Eye (tissue), 1 donor: ENCODE measurements around the gene MEG3.

Experiments used
- DNase-seq: peaks from one replicate; pipeline ENCODE4 v3.0.0-alpha.2; 2015

The MEG3 gene

DNA sequence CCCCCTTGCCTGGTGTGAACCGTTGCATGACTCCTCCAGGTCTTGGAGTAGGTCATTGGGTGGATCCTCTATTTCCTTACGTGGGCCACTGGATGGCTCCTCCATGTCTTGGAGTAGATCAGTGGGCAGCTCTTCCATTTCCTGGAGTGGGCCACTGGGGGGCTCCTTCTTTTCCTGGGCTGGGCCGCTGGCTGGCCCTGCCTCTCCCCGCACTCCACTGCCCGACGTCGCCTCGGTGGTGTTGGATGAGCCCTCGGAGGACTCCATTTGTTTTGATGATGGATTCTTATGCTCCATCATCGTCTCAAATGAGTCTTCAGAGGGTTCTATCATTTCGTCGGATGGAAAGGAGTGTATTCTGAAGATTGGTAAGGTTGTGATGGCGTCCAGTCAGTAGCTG lies 58.5 kb downstream of the MEG3 start:
- no peak for DNase-seq

DNA sequence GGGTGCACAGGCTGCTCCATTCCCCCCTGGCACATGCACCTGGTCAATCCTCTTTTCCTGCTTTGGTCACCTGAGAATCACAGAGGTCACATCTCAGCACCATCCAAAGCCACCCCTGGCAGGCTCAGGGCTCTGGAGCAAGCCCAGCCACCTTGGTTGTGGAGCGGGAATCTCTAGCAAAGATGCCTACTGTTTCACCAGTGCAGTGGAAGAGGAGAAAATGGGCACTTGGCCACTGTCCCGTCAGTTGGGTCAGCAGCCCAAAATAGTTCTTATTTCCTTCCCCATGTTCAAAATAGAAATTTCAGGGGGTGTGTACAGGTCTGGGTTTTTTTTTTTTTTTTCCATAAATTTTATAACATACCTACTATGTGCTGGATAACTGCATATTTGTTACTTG lies 59.3 kb downstream of the MEG3 start:
- no peak for DNase-seq

DNA sequence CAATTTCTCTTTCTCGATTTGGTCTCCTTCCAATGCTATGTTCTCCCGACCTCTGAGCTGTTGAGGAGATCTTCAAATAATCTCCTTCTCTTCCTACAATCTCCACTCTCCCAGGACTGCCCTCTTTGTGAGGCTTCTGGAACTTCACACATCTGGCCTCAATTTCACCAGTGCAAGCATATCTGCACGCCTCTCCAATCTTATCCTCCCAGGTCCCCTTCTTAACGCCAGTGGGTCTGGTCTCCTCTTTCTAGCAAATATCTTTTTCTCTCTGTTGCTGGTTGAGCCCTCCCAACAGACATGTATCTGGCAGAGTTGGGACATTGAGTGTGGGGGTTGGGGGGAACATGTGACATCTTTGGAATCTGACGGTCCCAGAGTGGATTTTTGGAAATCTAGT lies 59.7 kb downstream of the MEG3 start:
- DNase-seq: peak; percentile 45

GRCh38 chr14:100887728-100888335 lies 61.9 kb downstream of the MEG3 start:
- DNase-seq: no peak

GRCh38 chr14:100888789-100889315 lies 62.9 kb downstream of the MEG3 start:
- DNase-seq: no peak

DNA sequence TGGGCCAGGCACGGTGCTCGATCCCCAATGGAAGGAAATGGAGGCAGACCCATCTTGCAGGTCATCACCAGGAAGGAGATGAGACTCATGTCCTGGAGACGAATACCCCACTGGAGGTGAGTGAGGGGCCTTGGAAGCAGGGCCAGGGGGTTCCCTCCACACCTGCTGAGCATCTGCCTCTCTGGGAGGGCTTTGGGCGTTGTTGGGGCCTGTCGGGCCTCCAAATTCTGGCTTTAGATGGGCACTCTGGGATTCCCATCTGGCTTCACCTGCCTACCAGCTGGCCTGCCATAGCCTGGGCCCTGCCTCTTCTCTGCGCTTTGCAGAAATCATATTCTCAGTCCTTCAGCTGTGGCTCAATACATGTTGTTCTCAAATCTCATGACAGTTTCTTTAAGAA lies 63.7 kb downstream of the MEG3 start:
- DNase-seq: no peak

DNA sequence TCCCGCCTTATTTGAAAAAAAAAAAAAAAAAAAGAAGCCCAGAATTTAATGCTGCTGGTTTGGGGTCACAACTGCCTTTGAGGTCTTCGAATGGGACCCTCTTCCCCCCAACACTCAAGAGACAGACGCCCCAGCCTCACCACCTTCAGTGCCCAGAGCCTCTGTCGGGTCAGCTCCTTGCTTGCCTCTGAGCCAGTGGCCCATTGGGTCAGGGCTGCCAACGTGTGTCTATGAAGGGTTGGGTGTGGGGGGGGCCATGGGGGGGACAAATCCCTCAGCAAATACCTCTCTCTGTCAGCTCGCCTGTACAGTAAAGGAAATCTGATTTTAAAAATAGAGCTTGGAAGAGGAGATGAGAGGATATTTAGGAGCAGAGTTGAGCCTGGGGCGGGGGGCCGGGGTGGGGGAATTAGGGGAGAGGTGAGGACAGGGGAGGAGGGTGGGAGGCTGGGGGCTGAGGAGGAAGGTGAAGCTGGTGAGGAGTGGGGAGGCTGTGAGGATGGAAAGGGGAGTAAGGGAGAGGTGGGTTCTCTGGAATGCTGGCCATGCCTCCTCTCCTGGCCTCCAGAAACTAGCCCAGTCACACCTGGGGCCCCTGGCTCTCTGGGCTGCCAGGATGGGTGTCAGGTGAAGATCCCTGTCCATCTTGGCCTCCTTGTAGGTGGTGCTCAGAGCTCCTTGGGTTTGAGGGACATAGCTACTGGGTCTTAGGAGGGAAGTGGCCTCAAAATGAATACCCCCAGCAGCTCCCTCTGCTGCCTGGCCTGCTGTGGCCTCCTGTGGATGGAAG lies 64.3 kb downstream of the MEG3 start:
- DNase-seq: no peak

- DNase-seq: no peak
Measured at GRCh38 chr14:100891051-100891450, 65.1 kb downstream of the MEG3 start.

GRCh38 chr14:100891501-100892445 lies 65.9 kb downstream of the MEG3 start:
- DNase-seq: no peak

DNA sequence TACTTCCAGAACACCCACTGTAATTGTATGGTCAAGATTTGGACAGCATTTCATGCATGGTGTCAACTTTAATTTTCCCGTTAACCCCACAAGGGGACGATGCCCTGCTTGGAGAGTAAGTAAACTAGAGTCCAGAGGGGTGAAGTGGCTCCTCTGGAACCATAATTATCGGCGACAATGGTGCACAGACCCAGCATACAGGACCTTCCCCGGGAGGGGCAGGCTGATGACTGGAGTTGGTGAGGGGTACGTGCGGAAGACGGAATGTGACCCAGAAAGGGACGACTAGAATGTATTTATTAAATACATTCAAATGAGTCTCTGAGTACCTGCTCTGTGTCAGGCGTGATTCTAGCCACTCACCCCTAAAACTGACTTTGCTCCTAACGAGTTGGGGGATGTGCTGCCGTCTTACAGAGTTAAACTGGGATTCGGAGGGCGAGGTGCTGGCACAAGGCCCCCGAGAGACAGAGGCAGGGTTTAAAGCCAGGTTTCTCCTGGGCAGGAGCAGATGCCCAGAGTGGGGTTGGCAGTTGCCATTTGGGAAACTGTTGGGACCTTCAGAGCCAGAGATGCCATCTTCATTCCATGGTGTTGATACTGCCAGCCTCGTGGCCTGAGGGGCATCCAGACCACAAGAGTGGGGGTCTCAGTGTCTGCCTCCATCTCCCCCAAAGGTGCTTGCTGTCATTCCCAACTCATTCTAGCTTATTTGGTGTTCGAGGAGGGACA lies 66.7 kb downstream of the MEG3 start:
- no peak for DNase-seq

- no peak for DNase-seq
Measured at GRCh38 chr14:100893228-100893601, 67.3 kb downstream of the MEG3 start.

DNA sequence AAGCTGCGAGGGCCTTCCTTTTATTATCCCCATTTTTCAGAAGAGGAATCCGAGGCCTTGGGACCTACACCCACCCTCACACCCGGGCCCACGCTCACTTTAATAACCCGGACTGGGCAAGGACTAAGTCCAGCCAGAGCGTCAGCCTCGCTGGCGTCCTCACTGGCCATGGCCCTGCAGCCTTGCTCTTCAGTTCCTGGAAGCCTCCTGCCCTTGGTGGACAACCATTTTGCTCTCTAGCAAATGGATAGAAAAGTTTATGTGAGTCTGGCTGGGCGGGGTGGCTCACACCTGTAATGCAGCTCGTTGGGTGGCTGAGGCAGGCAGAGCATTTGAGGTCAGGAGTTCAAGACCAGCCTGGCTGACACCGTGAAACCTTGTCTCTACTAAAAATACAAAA lies 67.8 kb downstream of the MEG3 start:
- no peak for DNase-seq

- DNase-seq: no peak
Measured at GRCh38 chr14:100894416-100894815, 68.5 kb downstream of the MEG3 start.

GRCh38 chr14:100895411-100895810 lies 69.5 kb downstream of the MEG3 start:
- no peak for DNase-seq

- no peak for DNase-seq
Measured at GRCh38 chr14:100896369-100897060, 70.6 kb downstream of the MEG3 start.

DNA sequence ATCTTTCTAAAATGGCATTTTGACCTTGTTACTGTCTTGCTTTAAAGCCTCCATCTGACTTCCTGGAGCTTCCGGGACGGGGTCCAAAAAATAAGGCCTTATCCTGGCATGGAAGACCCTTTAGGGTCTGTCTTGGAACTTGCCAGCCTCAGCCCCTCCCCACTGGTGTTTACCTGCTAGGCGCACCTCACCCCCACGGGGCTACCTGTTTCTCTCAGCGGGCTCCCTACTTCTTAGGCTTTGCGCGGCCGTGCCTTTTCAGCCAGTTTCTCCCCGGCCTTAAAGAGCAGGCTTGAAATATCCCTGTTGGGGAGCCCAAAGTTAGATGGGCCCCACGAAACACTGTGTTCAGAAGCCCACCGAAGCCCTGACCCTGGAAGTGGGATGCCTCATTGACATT lies 72.5 kb downstream of the MEG3 start:
- no peak for DNase-seq

DNA sequence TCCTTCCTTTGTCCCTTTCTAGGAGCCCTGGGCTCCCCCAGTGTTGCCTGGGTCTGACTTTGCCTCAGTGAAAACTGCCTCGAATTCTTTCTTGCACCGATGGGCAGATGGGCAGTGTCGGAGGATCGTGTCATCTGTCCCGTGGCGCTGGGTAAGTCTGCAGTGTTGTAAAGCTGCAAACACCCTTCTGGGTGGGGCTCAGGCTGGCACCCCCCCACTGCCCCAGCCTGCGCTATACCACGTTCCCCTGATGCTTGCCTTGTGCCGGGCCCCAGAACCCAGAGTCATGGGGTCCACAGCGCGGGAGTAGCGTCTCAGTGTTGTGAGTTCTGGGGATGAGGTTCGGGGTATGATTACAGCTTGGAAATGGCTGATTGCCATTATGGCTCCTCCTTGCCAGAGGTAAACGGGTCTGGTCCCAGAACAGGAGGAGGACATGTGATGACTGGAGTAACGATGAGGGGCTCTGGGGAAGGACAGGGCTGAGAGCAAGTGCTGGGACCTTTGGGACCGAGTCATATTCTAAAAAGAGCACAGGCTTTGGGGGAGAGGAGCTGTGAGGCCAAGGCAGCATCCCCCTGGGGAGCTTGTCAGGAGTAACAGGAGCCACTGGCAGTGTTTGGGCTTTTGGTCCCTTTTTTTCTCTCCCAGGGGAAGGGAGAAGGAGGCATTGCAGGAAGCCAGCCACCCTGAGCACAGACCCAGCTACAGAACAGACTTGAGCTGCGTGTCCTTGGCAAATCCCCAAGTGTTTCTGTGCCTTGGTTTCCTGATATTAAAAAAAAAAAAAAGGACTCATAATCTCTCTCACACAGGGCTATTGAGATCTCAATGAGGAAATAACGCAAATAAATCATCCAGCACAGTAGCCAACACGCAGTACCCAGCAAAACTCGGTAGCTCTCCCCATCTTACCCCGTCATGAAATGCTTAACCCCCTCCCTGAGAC lies 73.3 kb downstream of the MEG3 start:
- no peak for DNase-seq

GRCh38 chr14:100899884-100900771 lies 74.2 kb downstream of the MEG3 start:
- no peak for DNase-seq

DNA sequence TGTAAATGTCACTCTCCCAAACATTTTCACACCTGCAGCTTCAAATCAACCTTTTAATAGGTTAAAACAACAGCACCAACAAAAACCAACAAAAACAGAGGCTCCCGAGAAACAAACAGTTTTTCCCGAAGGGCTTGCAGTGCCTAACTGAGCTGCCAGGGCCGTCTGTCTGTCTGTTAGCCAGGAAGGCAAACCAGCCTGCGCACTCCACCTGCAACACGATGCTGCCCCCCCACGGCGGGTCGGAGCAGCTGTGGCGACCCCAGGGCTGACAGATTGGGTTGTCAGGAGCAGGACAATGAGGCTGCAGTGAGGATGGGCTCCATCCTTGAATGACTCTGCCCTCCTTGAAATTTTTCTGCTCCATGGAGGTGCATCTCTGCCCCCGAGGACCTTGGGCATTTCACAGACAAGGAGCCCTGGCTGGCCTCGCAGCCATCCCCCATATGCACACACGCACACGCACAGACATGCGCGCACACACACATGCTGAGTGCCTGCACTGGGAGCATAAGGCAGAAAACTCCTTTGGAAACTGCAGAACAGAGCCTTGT lies 75.0 kb downstream of the MEG3 start:
- DNase-seq: peak; percentile 63
